HG03039 (cell line): ENCODE data around the gene EIF4G2.

ENCODE experiments used
- ATAC-seq: cut with Tn5 transposase; IDR thresholded peaks from one replicate; pipeline ENCODE4 v1.9.1; 2021; ENCODE audit warnings: mild to moderate bottlenecking, moderate library complexity; ENCODE audit not compliant: unreplicated experiment

The EIF4G2 gene

DNA sequence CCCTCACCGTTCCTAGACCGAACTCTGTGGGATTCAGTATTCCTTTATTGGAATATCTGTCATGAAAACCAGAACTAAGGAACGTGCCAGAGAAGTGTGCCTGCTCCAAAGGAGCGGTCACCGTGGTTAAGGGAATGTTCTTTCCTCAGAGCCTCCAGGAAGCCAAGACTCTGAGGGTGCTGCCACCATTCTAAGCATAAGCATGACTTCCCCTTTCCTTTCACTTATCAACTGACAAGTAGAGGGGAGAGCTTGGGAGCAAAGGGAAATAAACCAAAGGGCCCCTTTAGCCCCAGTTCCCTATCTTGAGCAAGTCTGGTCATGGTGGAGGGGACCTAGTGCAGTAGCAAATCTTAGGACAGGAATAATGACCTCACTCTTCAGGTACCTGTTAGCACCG lies 30.9 kb downstream of the EIF4G2 start:
- no peak for ATAC-seq

DNA sequence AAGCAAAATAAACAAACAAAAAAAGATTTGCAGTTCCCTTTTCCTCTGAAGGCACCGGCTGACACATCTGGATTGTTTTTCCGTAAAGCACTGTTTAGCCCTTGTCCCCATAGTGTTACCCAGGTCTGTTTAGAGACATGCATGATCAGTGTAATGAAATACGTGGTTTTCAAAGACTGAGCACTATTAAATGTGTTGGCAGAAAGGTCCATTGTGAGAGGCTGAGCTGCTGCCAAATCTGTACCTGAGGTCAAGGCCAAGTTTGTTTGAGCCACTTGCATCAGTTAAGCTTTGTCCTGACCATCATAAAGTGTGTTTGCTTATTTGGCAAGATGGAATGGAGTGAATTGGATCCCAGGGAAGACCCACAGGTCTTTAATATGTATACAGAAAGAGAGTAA lies 31.3 kb downstream of the EIF4G2 start:
- ATAC-seq: no peak

DNA sequence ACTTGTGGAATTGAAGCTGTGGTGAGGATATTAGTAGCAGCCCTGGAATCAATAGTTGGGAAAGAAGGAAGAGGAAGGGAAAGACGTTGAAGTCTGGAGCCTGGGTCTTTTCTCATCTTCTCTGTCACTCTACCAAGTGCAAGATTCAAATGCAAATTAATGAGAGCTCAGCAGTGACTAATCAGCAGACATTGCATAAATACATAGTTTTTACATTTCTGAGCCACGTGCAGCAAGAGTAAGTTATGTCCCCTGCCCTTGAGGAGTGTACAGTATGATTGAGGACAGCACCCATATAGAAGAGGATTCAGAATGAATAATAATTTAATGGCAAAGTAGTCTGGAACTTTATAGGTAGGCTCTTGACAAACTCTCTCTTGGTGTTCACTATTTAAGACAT lies 33.9 kb downstream of the EIF4G2 start:
- no peak for ATAC-seq

DNA sequence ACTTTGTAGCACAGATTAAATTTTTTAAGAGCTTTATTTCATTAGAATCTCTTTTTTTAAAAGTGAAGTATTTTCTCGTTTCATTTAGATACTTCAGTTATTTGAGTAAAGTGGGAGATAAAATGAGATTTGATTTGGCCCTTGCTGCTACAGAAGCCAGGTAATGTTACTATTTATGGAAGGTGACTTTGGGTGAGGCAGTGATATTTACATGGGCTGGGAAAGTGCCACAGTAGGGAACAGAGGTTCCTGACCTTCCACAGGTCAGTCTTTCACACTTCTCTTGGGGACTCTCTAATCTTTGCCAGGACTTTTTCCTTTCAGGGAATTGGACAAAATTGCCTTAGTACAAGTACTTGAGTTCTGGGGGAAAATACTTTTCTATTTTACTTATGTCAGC lies 37.3 kb downstream of the EIF4G2 start:
- no peak for ATAC-seq

DNA sequence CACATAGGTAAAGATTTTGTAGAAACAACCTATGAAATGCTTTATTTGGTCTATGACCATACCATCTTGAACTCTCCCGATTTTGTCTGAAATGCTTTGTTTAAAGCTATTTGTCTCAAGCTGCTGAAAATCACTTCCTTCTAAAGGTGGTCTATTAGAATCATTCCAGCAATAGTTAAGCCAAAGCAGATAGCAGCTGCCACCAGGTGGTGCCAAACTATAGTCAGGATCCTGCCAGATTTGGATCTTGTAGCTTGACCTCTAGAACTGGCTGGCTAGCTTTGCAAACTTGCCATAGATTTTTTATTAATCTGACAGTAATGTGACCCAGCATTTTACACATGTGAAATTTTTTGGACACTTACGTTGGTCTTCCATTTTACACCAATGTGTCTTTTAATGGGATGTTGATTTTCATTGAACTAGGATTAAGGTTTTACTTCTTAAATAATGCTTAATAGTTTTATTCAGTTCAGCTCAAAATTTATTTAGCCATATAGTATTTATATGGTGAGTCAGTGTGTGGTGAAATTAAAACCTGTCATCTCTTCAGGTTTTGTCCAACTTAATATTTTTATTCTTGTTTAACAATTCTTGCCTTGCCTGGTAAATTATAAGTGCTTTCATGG lies 38.0 kb downstream of the EIF4G2 start:
- no peak for ATAC-seq

DNA sequence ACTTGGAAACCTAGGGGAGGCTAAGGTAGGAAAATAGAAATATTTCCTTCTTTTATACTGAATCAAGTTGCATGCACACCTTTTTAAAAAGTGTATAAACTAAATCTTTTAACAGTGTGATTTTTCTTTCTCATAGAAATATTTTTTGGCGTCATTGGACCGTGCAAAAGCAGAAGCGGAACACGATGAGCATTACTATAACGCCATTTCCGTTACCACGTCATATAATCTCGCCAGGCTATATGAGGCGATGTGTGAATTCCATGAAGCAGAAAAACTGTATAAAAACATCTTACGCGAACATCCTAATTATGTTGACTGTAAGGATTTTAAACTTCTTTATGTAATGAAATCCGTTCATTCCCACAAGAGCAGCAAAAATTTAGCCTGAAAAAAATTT lies 44.3 kb downstream of the EIF4G2 start:
- ATAC-seq: no peak

DNA sequence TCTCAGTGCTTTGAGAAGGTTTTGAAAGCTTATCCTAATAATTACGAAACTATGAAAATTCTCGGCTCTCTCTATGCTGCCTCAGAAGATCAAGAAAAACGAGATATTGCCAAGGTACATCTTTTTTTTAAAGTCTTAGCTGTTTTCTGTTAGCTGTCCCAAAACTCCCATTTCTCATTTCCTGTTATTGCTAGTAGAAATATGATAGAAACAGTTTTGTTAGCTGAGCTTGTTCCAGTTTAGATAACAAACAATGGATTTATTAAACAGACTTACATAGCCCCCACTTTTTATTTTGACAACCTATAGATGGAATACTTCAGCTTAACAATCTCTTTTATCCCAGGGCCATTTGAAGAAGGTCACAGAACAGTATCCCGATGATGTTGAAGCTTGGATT lies 45.0 kb downstream of the EIF4G2 start:
- ATAC-seq: no peak

DNA sequence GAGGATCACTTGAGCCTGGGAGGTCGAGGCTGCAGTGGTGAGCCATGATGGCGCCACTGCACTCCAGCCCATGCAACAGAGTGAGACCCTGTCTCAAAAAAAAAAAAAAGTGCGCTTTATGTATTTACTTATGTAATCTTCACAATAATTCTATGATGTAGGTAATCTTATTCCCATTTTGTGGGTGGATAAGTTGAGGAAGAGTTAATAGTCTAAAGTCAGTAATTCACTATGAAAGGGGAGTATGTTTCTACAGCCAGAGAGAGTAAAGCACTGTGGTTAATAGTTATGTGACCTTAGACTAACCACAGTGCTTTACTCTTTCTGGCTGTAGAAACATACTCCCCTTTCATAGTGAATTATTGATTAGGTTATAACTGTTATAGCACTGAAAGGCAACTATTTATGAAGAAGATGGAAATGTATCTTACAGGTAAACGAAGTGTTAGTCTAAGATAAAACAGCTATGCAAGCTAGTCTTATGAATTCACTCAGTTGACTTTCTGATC lies 45.8 kb downstream of the EIF4G2 start:
- ATAC-seq: no peak

DNA sequence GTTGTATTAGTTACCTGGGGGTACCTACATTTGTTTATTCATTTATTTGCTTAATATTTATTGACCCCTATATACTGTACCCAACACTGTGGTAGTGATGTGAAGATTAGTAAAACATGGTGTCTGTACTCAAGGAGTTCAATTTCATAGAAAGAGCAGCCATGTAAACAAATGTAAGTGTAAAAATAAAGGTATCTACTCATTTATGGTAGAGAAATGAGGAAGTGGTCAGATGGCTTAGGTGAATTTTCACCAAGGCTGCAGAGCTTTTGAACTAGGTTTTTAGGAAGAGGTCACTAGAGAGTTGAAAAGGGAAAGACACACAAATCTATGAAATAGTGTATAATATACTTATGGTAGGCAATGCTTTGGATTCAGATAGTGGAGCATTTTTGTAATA lies 46.5 kb downstream of the EIF4G2 start:
- peak; percentile 73 for ATAC-seq

DNA sequence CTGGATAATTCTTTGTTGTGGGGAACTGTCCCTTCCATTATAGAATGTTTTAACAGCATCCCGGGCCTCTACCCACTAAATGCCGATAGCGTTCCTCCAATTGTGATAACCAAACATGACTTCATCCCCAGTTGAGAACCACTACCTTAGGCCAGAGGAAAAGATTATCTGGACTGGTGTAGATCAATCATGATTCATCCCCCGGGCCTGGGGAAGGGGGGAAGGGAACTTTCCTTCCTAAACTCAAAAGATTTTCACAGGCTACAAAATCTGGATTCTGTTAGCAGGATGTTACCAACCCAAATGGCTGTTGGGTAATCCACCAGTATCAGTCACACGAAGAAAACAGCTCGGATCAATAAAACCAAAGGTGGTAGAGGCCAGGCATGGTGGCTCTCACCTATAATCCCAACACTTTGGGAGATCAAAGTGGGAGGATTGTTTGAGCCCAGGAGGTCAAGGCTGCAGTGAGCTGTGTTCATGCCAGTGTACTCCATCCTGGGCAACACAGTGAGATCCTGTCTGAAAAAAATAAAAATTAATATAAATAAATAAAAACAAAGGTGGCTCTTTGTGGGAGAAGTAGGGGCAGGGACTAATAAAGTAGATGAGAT lies 47.5 kb downstream of the EIF4G2 start:
- ATAC-seq: no peak

DNA sequence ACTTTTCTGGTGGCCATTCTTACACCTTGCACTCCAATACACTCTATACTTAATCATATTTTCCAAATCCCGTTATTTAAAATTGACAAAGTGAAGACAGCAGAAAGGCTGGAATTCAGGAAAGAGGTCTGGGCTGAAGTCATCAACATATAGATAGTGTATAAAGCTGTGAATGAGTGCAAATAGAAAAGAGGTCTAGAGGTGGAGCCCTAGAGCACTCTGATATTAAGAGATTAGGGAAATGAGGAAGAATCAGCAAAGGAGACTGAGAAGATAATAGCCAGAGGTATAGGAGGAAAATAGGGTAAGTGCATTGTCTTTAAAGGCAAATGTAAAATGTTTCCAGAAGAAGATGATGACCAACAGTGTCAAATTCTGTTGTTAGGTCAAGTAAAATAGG lies 49.8 kb downstream of the EIF4G2 start:
- no peak for ATAC-seq

DNA sequence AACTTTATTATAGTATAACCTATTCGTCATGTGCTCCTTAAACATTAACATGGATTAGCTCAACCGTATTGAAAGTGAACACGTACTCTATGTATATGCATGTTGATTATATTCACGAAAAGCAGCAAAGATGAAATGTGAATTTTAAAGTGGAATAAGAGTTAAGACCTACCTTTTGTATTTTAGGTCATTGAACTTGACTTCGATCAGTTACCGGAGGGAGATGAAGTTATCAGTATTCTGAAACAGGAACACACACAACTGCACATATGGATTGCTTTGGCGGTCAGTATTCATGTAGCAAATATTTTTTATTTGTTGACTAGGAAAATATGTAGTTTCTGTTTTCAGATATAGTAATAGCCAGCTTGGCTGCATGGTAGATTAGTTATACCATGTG lies 56.2 kb downstream of the EIF4G2 start:
- ATAC-seq: no peak

DNA sequence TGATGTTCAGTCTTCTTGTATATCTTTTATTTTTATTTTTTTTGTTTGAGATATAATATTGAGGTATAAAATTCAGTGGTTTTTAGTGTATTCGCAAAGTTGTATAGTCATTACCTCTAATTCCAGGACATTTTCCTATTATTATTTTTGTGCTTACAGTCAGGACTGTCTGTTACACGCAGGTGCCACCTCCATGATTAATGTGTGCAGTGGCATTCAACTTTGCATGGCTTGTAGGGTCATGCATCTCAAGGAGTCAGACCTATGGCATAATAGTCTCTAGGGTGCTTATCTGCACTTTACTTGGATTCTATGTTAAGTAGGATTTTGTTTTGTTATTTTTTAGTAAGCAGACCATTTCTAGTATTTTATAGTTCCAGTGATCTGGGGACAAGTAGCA lies 56.7 kb downstream of the EIF4G2 start:
- no peak for ATAC-seq

DNA sequence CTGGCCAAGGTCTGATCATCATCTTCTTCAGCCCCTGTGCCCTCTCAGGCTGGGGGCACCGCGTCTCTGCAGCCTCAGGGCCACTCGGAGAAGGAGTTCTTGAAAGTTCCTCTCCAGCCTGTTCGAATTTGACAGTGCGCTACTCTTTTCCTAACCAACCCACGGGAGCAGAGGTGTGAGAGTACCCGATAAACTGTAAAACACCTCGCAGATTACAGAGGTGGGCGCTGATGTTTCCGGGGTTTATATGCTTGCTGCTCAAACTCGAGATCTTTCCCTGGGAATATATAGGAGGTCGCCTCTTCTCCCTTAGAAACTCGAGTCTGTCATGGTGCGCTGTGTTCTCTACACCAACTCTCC lies 57.2 kb downstream of the EIF4G2 start:
- ATAC-seq: peak; percentile 11

DNA sequence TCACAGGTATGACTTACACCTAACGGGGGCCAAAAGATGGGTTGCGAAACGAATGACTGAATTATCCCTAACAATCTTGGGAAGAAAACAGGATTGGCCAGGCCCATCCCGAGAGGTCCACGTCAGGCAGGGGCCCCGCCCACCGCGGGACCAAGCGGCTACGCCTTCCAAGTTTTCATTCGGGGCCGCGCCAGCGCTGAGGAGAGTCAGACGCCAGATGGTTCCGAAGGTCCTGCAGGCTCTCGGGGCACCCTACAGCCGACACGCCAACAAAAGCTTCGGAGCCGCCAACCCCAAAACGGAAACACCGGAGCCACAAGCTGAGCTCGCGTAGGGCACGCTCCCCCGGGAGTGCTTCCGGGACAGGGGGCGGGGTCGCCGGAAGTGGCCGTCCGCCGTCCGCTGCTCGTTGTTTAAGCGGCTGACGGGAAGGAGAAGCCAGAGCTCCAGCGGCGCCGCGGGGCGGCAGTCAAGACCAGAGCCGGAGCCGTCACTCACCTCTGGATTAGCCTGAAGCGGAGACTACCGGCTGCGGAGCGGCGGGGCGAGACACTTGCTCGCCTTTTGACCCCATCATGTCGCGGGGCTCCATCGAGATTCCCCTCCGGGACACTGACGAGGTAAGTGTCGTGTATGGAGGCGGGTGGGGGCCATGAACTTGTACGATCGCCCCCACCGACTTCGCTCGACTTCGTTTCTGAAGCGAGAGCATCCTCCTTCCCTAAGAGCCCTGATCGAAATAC lies 57.7 kb downstream of the EIF4G2 start, which contains the start of gene CTR9:
CTR9 (plus strand) TSS at position 409 of the 743 bp plus-strand sequence; CDS start at position 576, 167 bp downstream.
- peak; percentile 93 for ATAC-seq

DNA sequence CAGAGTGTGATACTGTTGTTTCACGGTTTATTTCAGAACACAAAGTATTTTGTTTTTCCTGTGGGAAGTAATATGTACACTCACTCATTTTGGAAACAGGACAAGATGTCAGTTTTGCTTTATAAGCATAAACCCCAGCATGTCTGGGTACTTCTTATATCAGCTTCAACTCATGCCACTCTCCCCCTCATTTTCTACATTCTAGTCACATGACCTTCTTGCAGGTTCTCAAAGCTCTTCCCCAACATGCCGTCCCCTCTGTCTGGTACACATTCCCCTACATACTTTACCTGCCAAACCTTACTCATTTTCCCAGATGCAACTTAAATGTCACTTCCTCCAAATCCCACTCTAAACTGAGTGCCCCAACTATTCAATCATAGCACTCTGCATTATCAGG lies 59.2 kb downstream of the EIF4G2 start:
- ATAC-seq: no peak

DNA sequence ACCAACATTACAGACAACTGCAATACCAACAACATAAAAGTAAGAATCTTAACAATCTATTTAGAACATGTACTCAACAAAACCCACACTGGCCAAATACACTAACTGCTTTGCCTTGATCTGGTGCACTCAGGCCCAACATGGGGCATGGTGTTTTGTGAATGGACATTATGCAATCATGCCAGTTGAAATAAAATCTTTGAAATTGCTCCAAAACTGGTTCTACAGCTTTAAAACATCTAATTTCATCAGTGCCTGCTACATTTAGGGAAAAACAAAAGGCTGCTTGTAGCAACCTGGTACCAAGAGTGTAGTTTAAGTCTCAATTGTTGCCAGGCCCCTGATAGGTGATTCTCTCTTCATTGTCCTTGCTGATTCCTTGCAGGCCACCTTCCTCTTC lies 61.0 kb downstream of the EIF4G2 start:
- ATAC-seq: no peak
